HEK293 (cell line): ENCODE results near the gene C17orf100.
A peak's percentile ranks its signal among the peaks of the same experiment; 100 is the strongest.

Experiments used
- CTCF ChIP-seq: fragments of 450-650 bp; formaldehyde crosslinking; IDR thresholded peaks from 2 replicates; pipeline ENCODE4 v1.5.1; 2016; ENCODE audit warnings: missing biosample characterization, missing genetic modification characterization
- GLIS2 ChIP-seq: fragments of 450-650 bp; formaldehyde crosslinking; IDR thresholded peaks from 2 replicates; pipeline ENCODE4 v1.5.1; 2016; ENCODE audit warnings: missing biosample characterization, missing genetic modification characterization
- PRDM10 ChIP-seq: fragments of 450-650 bp; formaldehyde crosslinking; IDR thresholded peaks from 2 replicates; pipeline ENCODE4 v1.5.1; 2016; ENCODE audit warnings: missing biosample characterization, missing genetic modification characterization
- SCRT2 ChIP-seq: fragments of 450-650 bp; formaldehyde crosslinking; IDR thresholded peaks from 2 replicates; pipeline ENCODE4 v1.5.1; 2016; ENCODE audit warnings: missing biosample characterization, missing genetic modification characterization
- ZBTB10 ChIP-seq: fragments of 450-650 bp; formaldehyde crosslinking; IDR thresholded peaks from 2 replicates; pipeline ENCODE4 v1.5.1; 2016; ENCODE audit warnings: missing biosample characterization, missing genetic modification characterization
- ZBTB20 ChIP-seq: fragments of 450-650 bp; formaldehyde crosslinking; IDR thresholded peaks from 2 replicates; pipeline ENCODE4 v1.5.1; 2016; ENCODE audit warnings: missing biosample characterization, missing genetic modification characterization
- ZBTB26 ChIP-seq: fragments of 450-650 bp; formaldehyde crosslinking; optimal IDR thresholded peaks from 2 replicates; pipeline ENCODE3; 2016; ENCODE audit warnings: missing biosample characterization, mild to moderate bottlenecking, missing genetic modification characterization
- ZBTB7A ChIP-seq: fragments of 450-650 bp; formaldehyde crosslinking; IDR thresholded peaks from 2 replicates; pipeline ENCODE4 v1.5.1; 2016; ENCODE audit warnings: low read depth, missing biosample characterization, missing genetic modification characterization
- ZFP37 ChIP-seq: fragments of 450-650 bp; formaldehyde crosslinking; IDR thresholded peaks from 2 replicates; pipeline ENCODE4 v1.5.1; 2016; ENCODE audit warnings: missing biosample characterization, missing genetic modification characterization
- ZNF133 ChIP-seq: fragments of 450-650 bp; formaldehyde crosslinking; IDR thresholded peaks from 2 replicates; pipeline ENCODE4 v1.5.1; 2016; ENCODE audit warnings: missing biosample characterization, missing genetic modification characterization
- ZNF48 ChIP-seq: fragments of 450-650 bp; formaldehyde crosslinking; IDR thresholded peaks from 2 replicates; pipeline ENCODE4 v1.5.1; 2016; ENCODE audit warnings: missing biosample characterization, missing genetic modification characterization
- ZNF501 ChIP-seq: fragments of 450-650 bp; formaldehyde crosslinking; IDR thresholded peaks from 2 replicates; pipeline ENCODE4 v1.5.1; 2016; ENCODE audit warnings: missing biosample characterization, missing genetic modification characterization
- ZNF692 ChIP-seq: fragments of 450-650 bp; formaldehyde crosslinking; IDR thresholded peaks from 2 replicates; pipeline ENCODE4 v1.5.1; 2016; ENCODE audit warnings: missing biosample characterization, missing genetic modification characterization
- ZNF701 ChIP-seq: fragments of 450-650 bp; formaldehyde crosslinking; IDR thresholded peaks from 2 replicates; pipeline ENCODE4 v1.5.1; 2016; ENCODE audit warnings: missing biosample characterization, missing genetic modification characterization
- ZNF777 ChIP-seq: fragments of 450-650 bp; formaldehyde crosslinking; IDR thresholded peaks from 2 replicates; pipeline ENCODE4 v1.5.1; 2017; ENCODE audit warnings: missing biosample characterization, missing genetic modification characterization, borderline replicate concordance

Gene C17orf100

GRCh38 chr17:6651919-6652452 is 424 bp downstream of the C17orf100 start (continued):
- TF ChIP-seq ZBTB26: peak; percentile 52
- peak; percentile 85 for TF ChIP-seq ZFP37 (tag by site-specific recombination)
- peak; percentile 99 for TF ChIP-seq GLIS2 (tag by site-specific recombination)
- TF ChIP-seq ZBTB7A (tag by site-specific recombination): peak; percentile 56; the same call in 1 of the 2 replicates
- 0 out of 2 replicates have a peak, but pooled peaks have one; percentile 63 for TF ChIP-seq PRDM10 (tag by site-specific recombination)
- TF ChIP-seq ZNF692 (tag by site-specific recombination): peak; percentile 94
- no peak for TF ChIP-seq SCRT2 (tag by site-specific recombination)
- peak; percentile 51; the same call in 1 of the 2 replicates for TF ChIP-seq CTCF (tag by site-specific recombination)
- TF ChIP-seq ZNF48 (tag by site-specific recombination): no peak
- peak; percentile 59; the same call in 1 of the 2 replicates for TF ChIP-seq ZBTB20 (tag by site-specific recombination)
- TF ChIP-seq ZNF701 (tag by site-specific recombination): no peak
- TF ChIP-seq ZNF777 (tag by site-specific recombination): peak; percentile 82; the same call in 1 of the 2 replicates
- TF ChIP-seq ZNF501 (tag by site-specific recombination): peak; percentile 59; the same call in 1 of the 2 replicates
- TF ChIP-seq ZNF133 (tag by site-specific recombination): peak; percentile 23; the same call in 1 of the 2 replicates
- peak; percentile 78 for TF ChIP-seq ZBTB10
